ENCODE data around the gene FGF6.

The FGF6 gene

GRCh38 chr12:4445156-4446101, at the start of gene FGF6:
FGF6 (minus strand) TSS chr12:4445815; CDS start chr12:4445570, 245 bp downstream.
- Histone ChIP-seq H3K9me3 (ENCODE audit: insufficient read depth, low read length, severe bottlenecking) (no peaks in the 10 kb centered on the region), H3K27ac (ENCODE audit: low read length) (no peak within 1 kb of the TSS), H3K36me3 (ENCODE audit: insufficient read depth, low read length) (no peaks in the 10 kb centered on the region), H2AFZ (ENCODE audit: low read depth, low read length) (no peak within 1 kb of the TSS), H3K9ac (ENCODE audit: low read depth, low read length) (no peak within 1 kb of the TSS), H3K4me1 (ENCODE audit: insufficient read depth, low read length) (peaks cover 50% of the 10 kb centered on the region), H3K27me3 (ENCODE audit: insufficient read depth, low read length, poor library complexity) (no peaks in the 10 kb centered on the region), H3K4me3 (ENCODE audit: low read depth in 1 of 2, low read length in 2 of 2) (no peak within 1 kb of the TSS), H3K4me2 (ENCODE audit: insufficient read depth, low read length) (no peak within 1 kb of the TSS), H3K79me2 (ENCODE audit: insufficient read depth, low read length) (no peaks in the 10 kb centered on the region), H4K20me1 (ENCODE audit: insufficient read depth, low read length) (no peaks in the 10 kb centered on the region)
- TF ChIP-seq EZH2 (IDR thresholded peaks at IDR 0.05; ENCODE audit: borderline replicate concordance, low read depth, low read length, severe bottlenecking), result no peak
- no peak for TF ChIP-seq CTCF (IDR thresholded peaks at IDR 0.05; ENCODE audit: borderline replicate concordance, extremely low read depth, low read length, poor library complexity, severe bottlenecking)
- ATAC-seq (ENCODE audit: insufficient read depth, low read depth), result no peak
- DNase-seq, result no peak

GRCh38 chr12:4490973-4491372, 45.4 kb upstream of the FGF6 start:
- Histone ChIP-seq H3K79me2 (ENCODE audit: insufficient read depth, low read length) (no peaks in the 10 kb centered on the region), H3K9me3 (ENCODE audit: insufficient read depth, low read length, severe bottlenecking) (no peaks in the 10 kb centered on the region), H3K27ac (ENCODE audit: low read length) (no peak overlapping the region), H4K20me1 (ENCODE audit: insufficient read depth, low read length) (no peaks in the 10 kb centered on the region), H3K9ac (ENCODE audit: low read depth, low read length) (no peak overlapping the region), H2AFZ (ENCODE audit: low read depth, low read length) (no peak overlapping the region), H3K4me1 (ENCODE audit: insufficient read depth, low read length) (no peaks in the 10 kb centered on the region), H3K27me3 (ENCODE audit: insufficient read depth, low read length, poor library complexity) (no peaks in the 10 kb centered on the region), H3K4me3 (ENCODE audit: low read depth in 1 of 2, low read length in 2 of 2) (no peak overlapping the region), H3K4me2 (ENCODE audit: insufficient read depth, low read length) (no peak overlapping the region), H3K36me3 (ENCODE audit: insufficient read depth, low read length) (peaks cover 42% of the 10 kb centered on the region; the same call in 1 of the 2 replicates)
- no peak for ATAC-seq (ENCODE audit: insufficient read depth, low read depth)
- no peak for TF ChIP-seq EZH2 (IDR thresholded peaks at IDR 0.05; ENCODE audit: borderline replicate concordance, low read depth, low read length, severe bottlenecking)
- TF ChIP-seq CTCF (IDR thresholded peaks at IDR 0.05; ENCODE audit: borderline replicate concordance, extremely low read depth, low read length, poor library complexity, severe bottlenecking), result no peak
- no peak for DNase-seq

DNA sequence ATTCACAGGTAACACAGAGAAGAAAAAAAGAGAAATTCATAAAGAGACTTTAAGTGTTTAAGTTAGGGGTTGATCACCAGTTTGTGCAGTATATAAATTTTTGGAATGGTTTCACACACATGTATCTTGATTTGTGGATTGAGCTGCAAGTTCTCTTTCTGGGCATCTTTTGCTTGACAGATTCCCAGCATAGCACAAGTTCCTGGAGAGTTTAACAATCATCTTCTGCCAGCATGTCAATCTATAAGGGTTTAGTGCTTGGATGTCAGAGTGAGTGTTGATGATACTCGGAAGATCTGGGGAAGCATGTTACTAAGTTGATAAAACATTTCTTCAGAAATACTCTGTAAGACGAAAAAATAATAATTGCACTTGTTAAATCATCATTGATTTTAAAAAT, 43.9 kb upstream of the FGF6 start:
- DNase-seq (no peak), ATAC-seq (ENCODE audit: insufficient read depth, low read depth) (no peak)
- TF ChIP-seq EZH2 (IDR thresholded peaks at IDR 0.05; ENCODE audit: borderline replicate concordance, low read depth, low read length, severe bottlenecking) (no peak), CTCF (IDR thresholded peaks at IDR 0.05; ENCODE audit: borderline replicate concordance, extremely low read depth, low read length, poor library complexity, severe bottlenecking) (no peak)
- H3K79me2 ChIP-seq (ENCODE audit: insufficient read depth, low read length), result no peaks in the 10 kb centered on the region
- no peaks in the 10 kb centered on the region for H4K20me1 ChIP-seq (ENCODE audit: insufficient read depth, low read length)
- H3K9me3 ChIP-seq (ENCODE audit: insufficient read depth, low read length, severe bottlenecking), result no peaks in the 10 kb centered on the region
- H3K4me1 ChIP-seq (ENCODE audit: insufficient read depth, low read length), result no peaks in the 10 kb centered on the region
- no peaks in the 10 kb centered on the region for H3K27me3 ChIP-seq (ENCODE audit: insufficient read depth, low read length, poor library complexity)
- H3K4me2 ChIP-seq (ENCODE audit: insufficient read depth, low read length), result no peak overlapping the region
- peaks cover 37% of the 10 kb centered on the region; the same call in 1 of the 2 replicates for H3K36me3 ChIP-seq (ENCODE audit: insufficient read depth, low read length)
- no peak overlapping the region for H3K4me3 ChIP-seq (ENCODE audit: low read depth in 1 of 2, low read length in 2 of 2)
- H3K9ac ChIP-seq (ENCODE audit: low read depth, low read length), result no peak overlapping the region
- H3K27ac ChIP-seq (ENCODE audit: low read length), result no peak overlapping the region
- no peak overlapping the region for H2AFZ ChIP-seq (ENCODE audit: low read depth, low read length)

Data from DND-41 (cell line).